ENCODE measurements around the gene ZNF280B.
"Not testable (repeated sequence)": the region's sequence is repeated elsewhere in the genome, so short reads cannot be mapped to it uniquely, and the experiment has no call there.

The ZNF280B gene

GRCh38 chr22:22491589-22491988 is 17.0 kb downstream of the ZNF280B start:
- not testable (repeated sequence) for H3K27ac Mint-ChIP-seq; H3K27me3 Mint-ChIP-seq; H3K9me3 Mint-ChIP-seq (ENCODE audit: low read depth); H3K4me1 Mint-ChIP-seq (ENCODE audit: low read depth); H3K4me3 Mint-ChIP-seq
- H3K36me3 Mint-ChIP-seq, result peaks cover 19% of the 10 kb centered on the region

- Mint-ChIP-seq H3K9me3 (ENCODE audit: low read depth) (no peaks in the 10 kb centered on the region), H3K4me1 (ENCODE audit: low read depth) (no peaks in the 10 kb centered on the region), H3K27me3 (no peaks in the 10 kb centered on the region), H3K27ac (no peak overlapping the region), H3K36me3 (peaks cover 23% of the 10 kb centered on the region), H3K4me3 (no peak overlapping the region)
These were observed 19.8 kb downstream of the ZNF280B start for GRCh38 chr22:22488736-22489135.

- no peaks in the 10 kb centered on the region for H3K4me1 Mint-ChIP-seq (ENCODE audit: low read depth)
These were observed 20.5 kb downstream of the ZNF280B start for GRCh38 chr22:22487869-22488597.

GRCh38 chr22:22487059-22487458 is 21.5 kb downstream of the ZNF280B start:
- Mint-ChIP-seq H3K9me3 (ENCODE audit: low read depth) (no peaks in the 10 kb centered on the region), H3K4me1 (ENCODE audit: low read depth) (no peaks in the 10 kb centered on the region), H3K27ac (no peak overlapping the region), H3K27me3 (no peaks in the 10 kb centered on the region), H3K36me3 (peaks cover 18% of the 10 kb centered on the region), H3K4me3 (no peak overlapping the region)

More at GRCh38 chr22:22487869-22488597, 20.5 kb downstream of the ZNF280B start:
- H3K27ac Mint-ChIP-seq, result no peak overlapping the region
- no peaks in the 10 kb centered on the region for H3K9me3 Mint-ChIP-seq (ENCODE audit: low read depth)
- no peak overlapping the region for H3K4me3 Mint-ChIP-seq
- no peaks in the 10 kb centered on the region for H3K27me3 Mint-ChIP-seq
- H3K36me3 Mint-ChIP-seq, result peaks cover 18% of the 10 kb centered on the region

GRCh38 chr22:22486132-22486899 is 22.2 kb downstream of the ZNF280B start:
- H3K36me3 Mint-ChIP-seq, result peaks cover 18% of the 10 kb centered on the region
- H3K27me3 Mint-ChIP-seq, result no peaks in the 10 kb centered on the region
- no peak overlapping the region for H3K4me3 Mint-ChIP-seq
- H3K27ac Mint-ChIP-seq, result no peak overlapping the region
- H3K4me1 Mint-ChIP-seq (ENCODE audit: low read depth), result no peaks in the 10 kb centered on the region
- H3K9me3 Mint-ChIP-seq (ENCODE audit: low read depth), result no peaks in the 10 kb centered on the region

GRCh38 chr22:22485524-22485923 is 23.0 kb downstream of the ZNF280B start:
- Mint-ChIP-seq H3K27me3 (no peaks in the 10 kb centered on the region), H3K9me3 (ENCODE audit: low read depth) (no peaks in the 10 kb centered on the region), H3K27ac (no peak overlapping the region), H3K36me3 (peaks cover 18% of the 10 kb centered on the region), H3K4me3 (no peak overlapping the region), H3K4me1 (ENCODE audit: low read depth) (no peaks in the 10 kb centered on the region)

GRCh38 chr22:22484023-22484422 is 24.5 kb downstream of the ZNF280B start:
- H3K9me3 Mint-ChIP-seq (ENCODE audit: low read depth), result no peaks in the 10 kb centered on the region
- no peaks in the 10 kb centered on the region for H3K4me1 Mint-ChIP-seq (ENCODE audit: low read depth)
- H3K36me3 Mint-ChIP-seq, result peaks cover 18% of the 10 kb centered on the region
- H3K27me3 Mint-ChIP-seq, result no peaks in the 10 kb centered on the region
- no peak overlapping the region for H3K27ac Mint-ChIP-seq
- H3K4me3 Mint-ChIP-seq, result no peak overlapping the region

GRCh38 chr22:22480940-22481339 is 27.6 kb downstream of the ZNF280B start:
- no peak overlapping the region for H3K27ac Mint-ChIP-seq
- no peak overlapping the region for H3K4me3 Mint-ChIP-seq
- no peaks in the 10 kb centered on the region for H3K9me3 Mint-ChIP-seq (ENCODE audit: low read depth)
- peaks cover 9% of the 10 kb centered on the region for H3K36me3 Mint-ChIP-seq
- no peaks in the 10 kb centered on the region for H3K4me1 Mint-ChIP-seq (ENCODE audit: low read depth)
- no peaks in the 10 kb centered on the region for H3K27me3 Mint-ChIP-seq

- Mint-ChIP-seq H3K27ac (no peak overlapping the region), H3K4me1 (ENCODE audit: low read depth) (no peaks in the 10 kb centered on the region), H3K4me3 (no peak overlapping the region), H3K27me3 (no peaks in the 10 kb centered on the region), H3K9me3 (ENCODE audit: low read depth) (no peaks in the 10 kb centered on the region), H3K36me3 (peaks cover 3% of the 10 kb centered on the region)
These were observed 28.5 kb downstream of the ZNF280B start for GRCh38 chr22:22479999-22480532.

- H3K27me3 Mint-ChIP-seq, result no peaks in the 10 kb centered on the region
- H3K4me1 Mint-ChIP-seq (ENCODE audit: low read depth), result no peaks in the 10 kb centered on the region
- H3K4me3 Mint-ChIP-seq, result no peak overlapping the region
- no peak overlapping the region for H3K27ac Mint-ChIP-seq
- no peaks in the 10 kb centered on the region for H3K36me3 Mint-ChIP-seq
- H3K9me3 Mint-ChIP-seq (ENCODE audit: low read depth), result no peaks in the 10 kb centered on the region
These were observed 29.4 kb downstream of the ZNF280B start for GRCh38 chr22:22479116-22479515.

- Mint-ChIP-seq H3K9me3 (ENCODE audit: low read depth) (no peaks in the 10 kb centered on the region), H3K27me3 (no peaks in the 10 kb centered on the region), H3K4me3 (no peak overlapping the region), H3K36me3 (no peaks in the 10 kb centered on the region), H3K27ac (no peak overlapping the region), H3K4me1 (ENCODE audit: low read depth) (no peaks in the 10 kb centered on the region)
These were observed 30.1 kb downstream of the ZNF280B start for GRCh38 chr22:22478470-22478869.

- no peak overlapping the region for H3K4me3 Mint-ChIP-seq
- H3K4me1 Mint-ChIP-seq (ENCODE audit: low read depth), result no peaks in the 10 kb centered on the region
- H3K27ac Mint-ChIP-seq, result no peak overlapping the region
- peaks cover 3% of the 10 kb centered on the region for H3K9me3 Mint-ChIP-seq (ENCODE audit: low read depth)
- no peaks in the 10 kb centered on the region for H3K27me3 Mint-ChIP-seq
- H3K36me3 Mint-ChIP-seq, result peaks cover 3% of the 10 kb centered on the region
These were observed 33.8 kb downstream of the ZNF280B start for GRCh38 chr22:22474733-22475132.

- not testable (repeated sequence) for H3K4me1 Mint-ChIP-seq (ENCODE audit: low read depth); H3K27me3 Mint-ChIP-seq; H3K27ac Mint-ChIP-seq; H3K36me3 Mint-ChIP-seq; H3K4me3 Mint-ChIP-seq
- peaks cover 14% of the 10 kb centered on the region for H3K9me3 Mint-ChIP-seq (ENCODE audit: low read depth)
These were observed 37.4 kb downstream of the ZNF280B start for GRCh38 chr22:22471104-22471503.

GRCh38 chr22:22469527-22469926 is 39.0 kb downstream of the ZNF280B start:
- peaks cover 14% of the 10 kb centered on the region for H3K9me3 Mint-ChIP-seq (ENCODE audit: low read depth)
- H3K27ac Mint-ChIP-seq, result no peak overlapping the region

GRCh38 chr22:22468794-22469469 is 39.6 kb downstream of the ZNF280B start:
- not testable (repeated sequence) for H3K4me1 Mint-ChIP-seq (ENCODE audit: low read depth)

More at GRCh38 chr22:22469527-22469926, 39.0 kb downstream of the ZNF280B start:
- Mint-ChIP-seq H3K4me1 (ENCODE audit: low read depth) (no peaks in the 10 kb centered on the region), H3K4me3 (no peak overlapping the region), H3K27me3 (peaks cover 11% of the 10 kb centered on the region), H3K36me3 (peaks cover 9% of the 10 kb centered on the region)

More at GRCh38 chr22:22468794-22469469, 39.6 kb downstream of the ZNF280B start:
- H3K9me3 Mint-ChIP-seq (ENCODE audit: low read depth), result peaks cover 14% of the 10 kb centered on the region
- H3K27ac Mint-ChIP-seq, H3K4me3 Mint-ChIP-seq: not testable (repeated sequence)
- H3K36me3 Mint-ChIP-seq, result peaks cover 11% of the 10 kb centered on the region
- peaks cover 15% of the 10 kb centered on the region for H3K27me3 Mint-ChIP-seq

Measured in activated naive CD8-positive, alpha-beta T cell (primary cell).